Myocyte (in vitro differentiated cells): ENCODE measurements around the gene DYRK1A. TPM values are rescaled to one million over a fixed set of nuclear protein-coding genes. Genes with fewer than 3 reads are reported as not detected.
A peak's percentile ranks its signal among the peaks of the same experiment; 100 is the strongest.

Experiments
- DNase-seq: peaks from one replicate; pipeline ENCODE4 v3.0.0-alpha.2; 2012; ENCODE audit warnings: low read depth
- total RNA-seq: library from RNA; depleted of rRNA; stranded (reverse); fragments of >200 nt; gene quantifications from 2 replicates; pipeline ENCODE4 v1.2.3, GENCODE V29; 2014

DYRK1A gene
- total RNA-seq, 1 donor from 2014 or later, result 97.3 TPM

DNA sequence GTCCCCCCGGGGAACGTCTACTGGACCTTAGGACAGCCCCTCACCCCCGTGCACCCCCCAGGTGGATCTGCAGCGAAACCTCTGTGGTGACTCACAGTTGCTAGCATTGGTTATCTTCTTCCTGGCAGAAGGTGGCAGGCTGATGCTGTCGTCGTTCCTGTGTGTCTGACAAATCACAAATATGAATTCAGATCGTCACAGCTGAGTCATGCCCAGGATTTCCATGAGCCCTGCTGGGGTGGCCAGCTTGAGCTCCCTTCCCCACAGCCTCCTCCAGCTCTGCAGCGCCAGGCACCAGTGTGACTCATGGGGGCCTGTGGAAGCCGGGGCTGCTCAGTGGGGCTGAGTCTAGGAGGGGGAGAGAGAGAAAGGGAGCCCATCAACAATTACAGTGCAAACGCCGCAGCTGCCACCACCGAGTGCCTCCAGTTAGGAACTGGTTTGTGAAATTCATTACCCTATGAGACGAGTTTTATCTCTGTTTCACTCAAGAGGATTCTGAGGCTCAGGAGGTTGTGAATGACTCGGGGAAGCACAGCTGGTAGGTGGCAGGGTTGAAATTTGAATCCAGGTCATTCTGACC, 197.9 kb downstream of the DYRK1A start:
- peak; percentile 99 for DNase-seq

DNA sequence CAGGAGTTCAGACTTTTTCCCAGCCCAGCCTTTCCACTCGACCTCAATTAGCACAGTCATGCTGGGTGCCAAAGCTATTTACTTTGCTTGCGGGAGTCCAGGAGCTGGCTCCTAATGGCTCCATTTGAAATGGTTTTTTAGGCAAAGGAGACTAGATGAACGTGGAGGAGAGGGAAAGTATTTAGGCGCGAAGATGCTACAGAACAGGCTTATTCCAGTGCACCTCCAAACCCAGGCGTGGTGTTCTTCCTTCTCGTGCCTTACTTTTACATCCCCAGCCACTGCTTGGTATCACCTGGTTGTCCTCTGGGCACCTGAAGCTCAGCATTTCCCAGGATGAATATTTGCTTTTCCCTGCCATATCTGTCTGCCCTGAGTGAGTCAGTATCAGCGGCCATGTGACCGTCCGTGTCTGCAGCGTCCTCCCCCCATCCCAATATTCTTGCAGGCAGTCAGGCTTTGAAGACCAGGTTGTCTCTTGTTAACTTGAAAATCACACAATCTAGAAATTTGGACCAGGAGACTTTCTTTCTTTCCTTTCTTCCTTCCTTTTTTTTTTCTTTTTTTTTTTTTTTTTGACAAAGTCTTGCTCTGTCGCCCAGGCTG, 198.5 kb downstream of the DYRK1A start:
- DNase-seq, result peak; percentile 57

DNA sequence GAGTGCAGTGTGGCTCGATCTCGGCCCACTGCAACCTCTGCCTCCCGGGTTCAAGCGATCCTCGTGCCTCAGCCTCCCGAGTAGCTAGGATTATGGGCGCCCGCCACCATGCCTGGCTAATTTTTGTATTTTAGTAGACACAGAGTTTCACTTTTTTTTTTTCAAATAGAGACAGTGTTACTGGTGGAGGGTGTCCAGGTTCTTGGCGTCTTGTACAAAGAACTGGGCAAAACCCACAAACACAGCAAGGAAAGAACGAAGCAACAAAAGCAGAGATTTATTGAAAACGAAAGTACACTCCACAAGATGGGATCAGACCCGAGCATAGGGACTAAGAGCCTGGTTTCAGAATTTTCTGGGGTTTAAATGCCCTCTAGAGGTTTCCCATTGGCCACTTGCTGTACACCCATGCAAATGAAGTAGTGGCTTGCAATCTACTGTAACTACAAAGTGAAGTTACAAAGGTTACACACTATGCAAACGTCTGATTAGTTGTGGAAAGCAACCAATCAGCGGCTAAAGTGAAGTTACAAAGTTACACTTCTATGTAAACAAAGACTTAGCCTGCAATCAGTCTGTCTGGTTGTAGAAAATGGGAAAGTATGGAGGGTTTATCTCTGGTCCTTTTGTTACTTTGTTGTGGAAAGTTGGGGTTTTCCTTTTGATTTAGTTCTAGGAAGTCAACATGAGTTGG, 199.1 kb downstream of the DYRK1A start:
- DNase-seq, result peak; percentile 66

- DNase-seq, result peak; percentile 95
These were observed 200.4 kb downstream of the DYRK1A start for GRCh38 chr21:37566790-37567615.

- DNase-seq, result no peak
These were observed 201.8 kb downstream of the DYRK1A start for GRCh38 chr21:37568415-37568814.

DNA sequence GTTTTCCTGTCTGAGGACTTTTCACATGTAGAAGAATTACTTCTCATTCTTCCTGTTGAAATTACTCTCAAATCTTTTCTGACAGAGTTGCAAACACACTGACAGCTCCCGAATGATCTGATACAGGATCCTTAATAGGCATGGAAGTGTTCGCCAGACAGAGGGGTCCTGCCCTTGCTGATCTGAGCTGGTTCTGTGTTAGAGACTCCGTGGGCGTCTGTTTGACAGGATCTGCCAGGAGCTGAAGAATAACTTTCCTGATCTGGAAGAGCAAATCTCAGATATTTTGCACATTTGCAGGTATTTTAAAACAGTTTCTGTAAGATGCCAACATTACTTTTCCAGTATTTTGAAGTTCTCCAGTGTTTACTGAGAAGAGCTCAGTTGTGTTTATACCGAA, 202.3 kb downstream of the DYRK1A start:
- no peak for DNase-seq

GRCh38 chr21:37571442-37571841, 204.9 kb downstream of the DYRK1A start:
- DNase-seq, result no peak

DNA sequence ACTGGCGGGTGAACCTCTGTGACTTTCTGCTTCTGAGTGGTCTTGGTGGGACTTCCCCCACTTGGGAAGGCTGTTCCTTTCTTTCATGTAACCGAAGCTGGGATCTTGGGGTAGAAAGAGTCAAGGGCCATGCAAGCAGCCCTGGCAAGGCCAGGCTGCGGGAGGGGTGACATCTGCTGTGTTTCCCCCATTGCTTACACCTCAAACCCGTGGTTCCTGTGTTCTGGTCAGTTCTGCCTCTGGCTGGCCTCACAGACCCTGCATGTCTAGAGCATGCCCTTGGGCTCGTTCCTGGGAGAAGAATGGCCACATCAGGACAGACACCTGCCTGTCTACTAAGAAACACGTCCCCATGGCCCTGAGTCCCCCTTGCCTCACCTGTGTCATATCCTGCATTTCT, 207.7 kb downstream of the DYRK1A start:
- DNase-seq, result no peak

- no peak for DNase-seq
These were observed 208.2 kb downstream of the DYRK1A start for GRCh38 chr21:37574751-37575150.

GRCh38 chr21:37575580-37575979, 209.0 kb downstream of the DYRK1A start:
- DNase-seq, result peak; percentile 94

Other genes starting within 250 kb of the DYRK1A start
- 50.2 and 68.5 TPM in 2 replicates for gene VPS26C, start 99.4 kb upstream of the DYRK1A start, total RNA-seq